Endothelial cell of umbilical vein (primary cell): ENCODE results near the gene RMP24.

ENCODE experiments used
- FOS ChIP-seq: IDR thresholded peaks from 2 replicates; pipeline ENCODE4 v1.6.1; 2011; ENCODE audit warnings: mild to moderate bottlenecking, low read length, moderate library complexity, borderline replicate concordance; ENCODE audit not compliant: insufficient read depth
- POLR2A ChIP-seq: IDR thresholded peaks from 2 replicates; pipeline ENCODE4 v1.6.1; 2012; ENCODE audit warnings: low read depth, mild to moderate bottlenecking, control low read depth, low read length

- TF ChIP-seq POLR2A (no peak), FOS (no peak)
These were observed 45.6 kb upstream of the RMP24 start for GRCh38 chr18:35926884-35927283.
